GM23338 (cell line): ENCODE data around the gene CHN2. TPM values are rescaled to one million over a fixed set of nuclear protein-coding genes. Genes with fewer than 3 reads are reported as not detected.
A peak's percentile ranks its signal among the peaks of the same experiment; 100 is the strongest.

Experiments used
- ATAC-seq: fragments of 200-7000 bp; cut with Tn5 transposase; 3 replicates; pipeline ENCODE4 v1.9.1; 2020
- DNase-seq: peaks from one replicate; pipeline ENCODE4 v3.0.0-alpha.2; 2015; ENCODE audit warnings: low spot score
- H2AFZ ChIP-seq: fragments of 200-600 bp; sonication (generic); 2 replicates; pipeline ENCODE4 v1.8.0; 2016; ENCODE audit warnings: antibody characterized with exemption, mild to moderate bottlenecking, moderate library complexity
- H3F3A ChIP-seq: fragments of 200-600 bp; sonication (generic); replicated peaks from 2 replicates; pipeline ENCODE4 v1.8.0; 2017; ENCODE audit warnings: antibody characterized with exemption, mixed run types, low read depth
- H3K27ac ChIP-seq: fragments of 200-600 bp; sonication (generic); 2 replicates; pipeline ENCODE4 v1.6.1; 2016; ENCODE audit warnings: low read depth
- H3K27me3 ChIP-seq: fragments of 200-600 bp; sonication (generic); 2 replicates; pipeline ENCODE4 v1.8.0; 2016; ENCODE audit warnings: mild to moderate bottlenecking, mixed run types, moderate library complexity; ENCODE audit not compliant: insufficient read depth
- H3K36me3 ChIP-seq: fragments of 200-600 bp; sonication (generic); 2 replicates; pipeline ENCODE4 v1.8.0; 2016; ENCODE audit warnings: mild to moderate bottlenecking; ENCODE audit not compliant: insufficient read depth
- H3K4me1 ChIP-seq: fragments of 200-600 bp; sonication (generic); 2 replicates; pipeline ENCODE4 v1.8.0; 2016; ENCODE audit warnings: mild to moderate bottlenecking, moderate library complexity; ENCODE audit not compliant: insufficient read depth
- H3K4me2 ChIP-seq: fragments of 200-600 bp; sonication (generic); 2 replicates; pipeline ENCODE4 v1.7.1; 2017; ENCODE audit warnings: mixed run types
- H3K4me3 ChIP-seq: fragments of 200-600 bp; sonication (generic); 2 replicates; pipeline ENCODE4 v1.6.1; 2016; ENCODE audit warnings: mixed run types
- H3K79me2 ChIP-seq: fragments of 200-600 bp; sonication (generic); replicated peaks from 2 replicates; pipeline ENCODE4 v1.8.0; 2017; ENCODE audit warnings: mild to moderate bottlenecking; ENCODE audit not compliant: insufficient read depth
- H3K9me2 ChIP-seq: fragments of 200-600 bp; sonication (generic); 2 replicates; pipeline ENCODE4 v1.8.0; 2017; ENCODE audit not compliant: insufficient read depth
- H4K20me1 ChIP-seq: fragments of 200-600 bp; sonication (generic); replicated peaks from 2 replicates; pipeline ENCODE4 v1.8.0; 2017; ENCODE audit warnings: mild to moderate bottlenecking; ENCODE audit not compliant: insufficient read depth
- H3K27ac Mint-ChIP-seq: 2 replicates; pipeline ENCODE4 v1.8.0; 2020; ENCODE audit warnings: inconsistent platforms, mild to moderate bottlenecking, moderate library complexity, mixed read lengths
- H3K27me3 Mint-ChIP-seq: 3 replicates; pipeline ENCODE4 v1.8.0; 2022; ENCODE audit warnings: low read depth, mild to moderate bottlenecking, moderate library complexity, mixed read lengths, inconsistent platforms; ENCODE audit not compliant: insufficient read depth, poor library complexity
- H3K36me3 Mint-ChIP-seq: 3 replicates; pipeline ENCODE4 v1.8.0; 2021; ENCODE audit warnings: low read depth, mild to moderate bottlenecking, inconsistent platforms, moderate library complexity, mixed read lengths
- H3K4me1 Mint-ChIP-seq: 3 replicates; pipeline ENCODE4 v1.8.0; 2020; ENCODE audit warnings: mild to moderate bottlenecking, inconsistent platforms, mixed read lengths
- H3K4me3 Mint-ChIP-seq: 3 replicates; pipeline ENCODE4 v1.8.0; 2021; ENCODE audit warnings: moderate library complexity, mild to moderate bottlenecking, inconsistent platforms, mixed read lengths
- H3K9me3 Mint-ChIP-seq: 3 replicates; pipeline ENCODE4 v1.8.0; 2020; ENCODE audit warnings: moderate library complexity, mild to moderate bottlenecking, inconsistent platforms, mixed read lengths
- CREB1 ChIP-seq: fragments of 250-450 bp; sonication (Bioruptor Pico); IDR thresholded peaks from 2 replicates; pipeline ENCODE4 v1.5.0; 2020; ENCODE audit warnings: low read depth, mild to moderate bottlenecking, moderate library complexity
- CTCF ChIP-seq, 2 experiments: fragments of 200-600 bp in 1 of 2; sonication (generic) in 1 of 2; conservative IDR thresholded peaks; 2 replicates each; pipeline versions ENCODE4 v1.5.1 to v1.6.1; 2016 to 2017; ENCODE audit warnings: antibody characterized with exemption in 2 of 2, low read depth in 2 of 2, mild to moderate bottlenecking in 2 of 2, moderate library complexity in 1 of 2
- EZH2 ChIP-seq: fragments of 200-600 bp; sonication (generic); IDR thresholded peaks from one replicate; pipeline ENCODE4 v1.8.0; 2017; ENCODE audit warnings: antibody characterized with exemption, mild to moderate bottlenecking, low read depth; ENCODE audit not compliant: unreplicated experiment
- NANOG ChIP-seq: IDR thresholded peaks from 2 replicates; pipeline ENCODE4 v1.6.1; 2016; ENCODE audit warnings: antibody characterized with exemption, borderline replicate concordance
- POLR2AphosphoS5 ChIP-seq: IDR thresholded peaks from 2 replicates; pipeline ENCODE4 v1.6.1; 2016; ENCODE audit warnings: antibody characterized with exemption, low read depth
- ZNF114 ChIP-seq: fragments of 250-450 bp; sonication (Bioruptor Pico); IDR thresholded peaks from 2 replicates; pipeline ENCODE4 v1.5.0; 2020; ENCODE audit warnings: mild to moderate bottlenecking, moderate library complexity
- ZNF462 ChIP-seq: fragments of 250-450 bp; sonication (Bioruptor Pico); IDR thresholded peaks from 2 replicates; pipeline ENCODE4 v1.5.0; 2020; ENCODE audit warnings: mild to moderate bottlenecking, moderate library complexity
- polyA plus RNA-seq: library from polyadenylated mRNA; unstranded; fragments of >200 nt; fragmentation: Nextera tagmentation; extraction: Ambion mirVana; gene quantifications from 2 replicates; pipeline ENCODE4 v1.2.1, GENCODE V29; 2016
- total RNA-seq: library from RNA; depleted of rRNA; stranded (reverse); fragments of >200 nt; shearing (Covaris generic); gene quantifications from 2 replicates; pipeline ENCODE4 v1.2.3, GENCODE V29; 2014

The CHN2 gene
- total and polyA plus RNA-seq, 2 experiments from 2014 or later: 6.1 to 7.5 TPM

GRCh38 chr7:29189743-29190201 lies 4.8 kb upstream of the CHN2 start:
- DNase-seq (peak; percentile 98), ATAC-seq (peak; percentile 83)
- peaks cover 45% of the 10 kb centered on the region for H3K27me3 ChIP-seq
- TF ChIP-seq CREB1 (CRISPR knock-in tag) (peak; percentile 83), EZH2 (no peak), ZNF114 (CRISPR knock-in tag) (peak; percentile 74; the same call in 1 of the 2 replicates), ZNF462 (CRISPR knock-in tag) (peak; percentile 79), CTCF (conservative IDR thresholded peaks at IDR 0.05; ENCODE audit: low read depth in 2 of 2) (peak; percentile 85 to 93), POLR2AphosphoS5 (no peak), NANOG (no peak)
- H3K27ac ChIP-seq: no peak overlapping the region
- H3K9me2 ChIP-seq: no peaks in the 10 kb centered on the region
- H3K36me3 Mint-ChIP-seq: no peaks in the 10 kb centered on the region; the same call in 2 of the 3 replicates
- peaks cover 43% of the 10 kb centered on the region for H3K4me1 Mint-ChIP-seq
- no peaks in the 10 kb centered on the region for H3K9me3 Mint-ChIP-seq
- H3K79me2 ChIP-seq: no peaks in the 10 kb centered on the region
- H3K4me3 ChIP-seq: peak overlapping the region; percentile 34
- H3K4me1 ChIP-seq: peaks cover 37% of the 10 kb centered on the region
- peak overlapping the region; percentile 53; the same call in 2 of the 3 replicates for H3K4me3 Mint-ChIP-seq
- H3K27me3 Mint-ChIP-seq: peaks cover 48% of the 10 kb centered on the region
- H3K4me2 ChIP-seq: peak overlapping the region; percentile 56
- H3F3A ChIP-seq: no peaks in the 10 kb centered on the region
- H3K27ac Mint-ChIP-seq: no peak overlapping the region
- H3K36me3 ChIP-seq: no peaks in the 10 kb centered on the region
- no peaks in the 10 kb centered on the region for H4K20me1 ChIP-seq
- H2AFZ ChIP-seq: no peak overlapping the region
